A549 (cell line): ENCODE measurements around the gene BOLA2B. TPM values are rescaled to one million over a fixed set of nuclear protein-coding genes. Genes with fewer than 3 reads are reported as not detected.
A peak's percentile ranks its signal among the peaks of the same experiment; 100 is the strongest.
"Not testable (repeated sequence)": the region's sequence is repeated elsewhere in the genome, so short reads cannot be mapped to it uniquely, and the experiment has no call there.

Experiments
- ATAC-seq, 2 experiments: fragments of 200-7000 bp in 1 of 2; fragments of >200 bp in 1 of 2; cut with Nextera tagmentation in 1 of 2; cut with Tn5 transposase in 1 of 2; 3 replicates each; pipeline versions ENCODE4 v1.8.0 to v1.9.1; 2018 to 2020; ENCODE audit warnings: mild to moderate bottlenecking in 1 of 2, moderate library complexity in 1 of 2
- CTCF ChIA-PET: fragments of 300-600 bp; sonication (Branson Sonifier 250); formaldehyde crosslinking; extraction: SDS; loops from one replicate; lab custom pipeline; 2021; ENCODE audit warnings: antibody characterized with exemption, inconsistent platforms; lab: Yijun Ruan, JAX
- POLR2A ChIA-PET: fragments of 350-600 bp; formaldehyde crosslinking; extraction: SDS; loops from one replicate; lab custom pipeline; 2021; ENCODE audit warnings: antibody characterized with exemption, inconsistent platforms; lab: Yijun Ruan, JAX
- DNase-seq, 2 experiments: peaks; one replicate each; pipeline versions ENCODE4 v3.0.0 to v3.0.0-alpha.2; 2011 to 2016; ENCODE audit warnings: low read depth in 1 of 2, low spot score in 1 of 2
- FAIRE-seq: peaks from 2 replicates; lab custom pipeline; 2011; peaks lifted over from hg19 to GRCh38; lab: Jason Lieb, UNC
- H3K27ac ChIP-seq, 2 experiments: fragments of >200 bp; sonication (Bioruptor Twin); formaldehyde crosslinking; 3 replicates each; pipeline ENCODE4 v1.5.1; 2016 to 2017
- H3K4me1 ChIP-seq: fragments of >200 bp; sonication (Bioruptor Twin); formaldehyde crosslinking; 3 replicates; pipeline ENCODE4 v1.6.1; 2016
- H3K4me2 ChIP-seq: fragments of >200 bp; sonication (Bioruptor Twin); formaldehyde crosslinking; 3 replicates; pipeline ENCODE4 v1.6.1; 2016
- H3K4me3 ChIP-seq: fragments of >200 bp; sonication (Bioruptor Twin); formaldehyde crosslinking; 3 replicates; pipeline ENCODE4 v1.5.1; 2016
- H3K9me3 ChIP-seq: fragments of >200 bp; sonication (Bioruptor Twin); formaldehyde crosslinking; 3 replicates; pipeline ENCODE4 v1.6.1; 2016
- CHD2 ChIP-seq: fragments of 150-350 bp; IDR thresholded peaks from 2 replicates; pipeline ENCODE4 v1.6.1; 2014; ENCODE audit warnings: low read length; ENCODE audit not compliant: partially characterized antibody
- EP300 ChIP-seq, 2 experiments: fragments of >200 bp; sonication (Bioruptor Twin); formaldehyde crosslinking; IDR thresholded peaks; 2 replicates in 1 of 2; 3 replicates in 1 of 2; pipeline ENCODE4 v1.6.1; 2016 to 2017
- HOXA7 ChIP-seq: fragments of 250-450 bp; sonication (Bioruptor Pico); IDR thresholded peaks from 2 replicates; pipeline ENCODE4 v1.5.0; 2020; ENCODE audit warnings: mild to moderate bottlenecking, moderate library complexity
- HOXB5 ChIP-seq: fragments of 250-450 bp; sonication (Bioruptor Pico); IDR thresholded peaks from 2 replicates; pipeline ENCODE4 v1.5.0; 2020; ENCODE audit warnings: mild to moderate bottlenecking, moderate library complexity
- JUNB ChIP-seq: fragments of >200 bp; sonication (Bioruptor Twin); formaldehyde crosslinking; IDR thresholded peaks from 2 replicates; pipeline ENCODE4 v1.6.1; 2016
- MYC ChIP-seq: IDR thresholded peaks from 2 replicates; pipeline ENCODE4 v1.6.1; 2012; ENCODE audit warnings: mild to moderate bottlenecking, inconsistent platforms, low read length, improper control_type of control experiment, borderline replicate concordance
- RNF2 ChIP-seq: fragments of 200-600 bp; sonication (generic); IDR thresholded peaks from 2 replicates; pipeline ENCODE4 v1.6.1; 2016; ENCODE audit warnings: low read depth, mild to moderate bottlenecking, antibody characterized with exemption, moderate library complexity, borderline replicate concordance
- ZC3H11A ChIP-seq: fragments of 450-650 bp; IDR thresholded peaks from 2 replicates; pipeline ENCODE4 v1.6.1; 2014; ENCODE audit warnings: antibody characterized with exemption, mild to moderate bottlenecking
- ZFP36 ChIP-seq: fragments of 450-650 bp; IDR thresholded peaks from 2 replicates; pipeline ENCODE4 v1.6.1; 2014; ENCODE audit warnings: borderline replicate concordance; ENCODE audit not compliant: partially characterized antibody
- ZNF302 ChIP-seq: fragments of 250-450 bp; sonication (Bioruptor Pico); IDR thresholded peaks from 2 replicates; pipeline ENCODE4 v1.9.0; 2021; ENCODE audit warnings: inconsistent platforms, mild to moderate bottlenecking, moderate library complexity
- ZSCAN20 ChIP-seq: fragments of 250-450 bp; sonication (Bioruptor Pico); IDR thresholded peaks from 2 replicates; pipeline ENCODE4 v1.8.0; 2022; ENCODE audit warnings: mild to moderate bottlenecking, moderate library complexity
- WGBS: methylation state at CpG from one replicate; pipeline ENCODE4 v1.1.6; 2017; ENCODE audit errors: missing lambda C conversion rate; 5-methylcytosine and 5-hydroxymethylcytosine counted together
- polyA plus RNA-seq, 4 experiments: library from polyadenylated mRNA; depleted of rRNA in 3 of 4; stranded (reverse); fragments of >200 nt; fragmentation: RNase III in 1 of 4; extraction: RNeasy Plus Mini Kit Qiagen cat#74134 plus additional on column Dnase treatment in 1 of 4; gene quantifications; 2 replicates in 3 of 4; 3 replicates in 1 of 4; pipeline ENCODE4 v1.2.3, GENCODE V29; 2011 to 2017
- TF ChIP-seq, protein P1 (sequence below): fragments of >200 bp; sonication (Bioruptor Twin); formaldehyde crosslinking; IDR thresholded peaks from 3 replicates; pipeline ENCODE4 v1.6.1; 2016
- TF ChIP-seq, protein P2 (sequence below): fragments of 250-450 bp; sonication (Bioruptor Pico); IDR thresholded peaks from 2 replicates; pipeline ENCODE4 v1.5.0; 2020; ENCODE audit warnings: low read depth, mild to moderate bottlenecking, moderate library complexity
- TF ChIP-seq, protein P3 (sequence below): fragments of >200 bp; sonication (Bioruptor Twin); formaldehyde crosslinking; IDR thresholded peaks from 3 replicates; pipeline ENCODE4 v1.5.1; 2016
- TF ChIP-seq, protein P4 (sequence below): fragments of 250-450 bp; sonication (Bioruptor Pico); IDR thresholded peaks from 2 replicates; pipeline ENCODE4 v1.5.0; 2021; ENCODE audit warnings: mild to moderate bottlenecking, moderate library complexity, borderline replicate concordance
- TF ChIP-seq, protein P5 (sequence below): IDR thresholded peaks from 2 replicates; pipeline ENCODE4 v1.6.1; 2012

The BOLA2B gene
- polyA plus RNA-seq, 2 of the 4 experiments (the other 2 are of a cell fraction): 43.9 to 244 TPM

DNA sequence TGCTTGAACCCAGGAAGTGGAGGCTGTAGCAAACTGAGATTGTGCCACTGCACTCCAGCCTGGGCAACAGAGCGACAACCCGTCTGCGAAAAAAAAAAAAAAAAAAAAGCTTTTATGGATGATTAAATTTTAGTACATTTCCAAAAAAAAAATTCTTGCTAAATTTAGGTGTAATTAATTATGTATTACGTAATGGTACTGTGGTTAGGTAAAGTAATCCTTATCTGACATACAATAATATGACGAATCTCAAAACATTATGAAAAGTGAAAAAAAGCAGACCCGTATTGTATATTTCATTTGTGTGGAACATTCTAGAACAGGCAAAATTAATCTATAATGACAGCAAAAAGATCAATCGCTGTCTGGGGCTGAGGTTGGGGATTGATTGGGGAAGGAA lies 20.4 kb downstream of the BOLA2B start:
- CTCF ChIA-PET: interaction anchor here (0.6 to 1.2 kb wide), 2 partner anchors 15 to 72 kb away, joined by 3 to 4 read pairs; no protein-coding TSS in a partner anchor

DNA sequence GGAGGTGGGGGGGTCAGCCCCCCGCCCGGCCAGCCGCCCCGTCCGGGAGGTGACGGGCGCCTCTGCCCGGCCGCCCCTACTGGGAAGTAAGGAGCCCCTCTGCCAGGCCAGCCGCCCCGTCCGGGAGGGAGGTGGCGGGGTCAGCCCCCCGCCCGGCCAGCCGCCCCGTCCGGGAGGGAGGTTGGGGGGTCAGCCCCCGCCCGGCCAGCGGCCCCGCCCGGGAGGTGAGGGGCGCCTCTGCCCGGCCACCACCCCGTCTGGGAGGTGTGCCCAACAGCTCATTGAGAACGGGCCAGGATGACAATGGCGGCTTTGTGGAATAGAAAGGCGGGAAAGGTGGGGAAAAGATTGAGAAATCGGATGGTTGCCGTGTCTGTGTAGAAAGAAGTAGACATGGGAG lies 23.3 kb downstream of the BOLA2B start:
- H3K27ac ChIP-seq: not testable (repeated sequence)

More for the DNA sequence above, 20.4 kb downstream of the BOLA2B start:
- ATAC-seq: no peak
- Histone ChIP-seq H3K9me3 (no peaks in the 10 kb centered on the region), H3K4me2 (no peak overlapping the region), H3K4me1 (no peaks in the 10 kb centered on the region), H3K4me3 (no peak overlapping the region), H3K27ac (no peak overlapping the region)
- no peak for DNase-seq
- no peak for FAIRE-seq
- POLR2A ChIA-PET: no interaction called here
- 78% methylated on average over 7 of the region's 7 CpGs for WGBS
- TF ChIP-seq EP300 (IDR thresholded peaks at IDR 0.05): no peak
- TF ChIP-seq, protein P1, sequence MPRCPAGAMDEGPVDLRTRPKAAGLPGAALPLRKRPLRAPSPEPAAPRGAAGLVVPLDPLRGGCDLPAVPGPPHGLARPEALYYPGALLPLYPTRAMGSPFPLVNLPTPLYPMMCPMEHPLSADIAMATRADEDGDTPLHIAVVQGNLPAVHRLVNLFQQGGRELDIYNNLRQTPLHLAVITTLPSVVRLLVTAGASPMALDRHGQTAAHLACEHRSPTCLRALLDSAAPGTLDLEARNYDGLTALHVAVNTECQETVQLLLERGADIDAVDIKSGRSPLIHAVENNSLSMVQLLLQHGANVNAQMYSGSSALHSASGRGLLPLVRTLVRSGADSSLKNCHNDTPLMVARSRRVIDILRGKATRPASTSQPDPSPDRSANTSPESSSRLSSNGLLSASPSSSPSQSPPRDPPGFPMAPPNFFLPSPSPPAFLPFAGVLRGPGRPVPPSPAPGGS: no peak

DNA sequence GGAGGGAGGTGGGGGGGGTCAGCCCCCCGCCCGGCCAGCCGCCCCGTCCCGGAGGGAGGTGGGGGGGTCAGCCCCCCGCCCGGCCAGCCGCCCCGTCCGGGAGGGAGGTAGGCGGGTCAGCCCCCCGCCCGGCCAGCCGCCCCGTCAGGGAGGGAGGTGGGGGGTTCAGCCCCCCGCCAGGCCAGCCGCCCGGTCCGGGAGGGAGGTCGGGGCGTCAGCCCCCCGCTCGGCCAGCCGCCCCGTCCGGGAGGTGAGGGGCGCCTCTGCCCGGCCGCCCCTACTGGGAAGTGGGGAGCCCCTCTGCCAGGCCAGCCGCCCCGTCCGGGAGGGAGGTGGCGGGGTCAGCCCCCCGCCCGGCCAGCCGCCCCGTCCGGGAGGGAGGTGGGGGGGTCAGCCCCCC lies 24.1 kb downstream of the BOLA2B start:
- H3K4me3 ChIP-seq, CTCF ChIA-PET, POLR2A ChIA-PET, H3K4me1 ChIP-seq, H3K9me3 ChIP-seq, ATAC-seq, DNase-seq, FAIRE-seq: not testable (repeated sequence)
- Histone ChIP-seq H3K27ac (peak overlapping the region in 1 of 2 experiments; percentile 55; a peak in 1 of 6 replicates), H3K4me2 (peak overlapping the region; percentile 43; the same call in 1 of the 3 replicates)
- no CpG with 5 or more reads among the region's 38 CpGs for WGBS

More for the DNA sequence above, 23.3 kb downstream of the BOLA2B start:
- FAIRE-seq, CTCF ChIA-PET, H3K4me2 ChIP-seq, H3K4me1 ChIP-seq, POLR2A ChIA-PET, DNase-seq, H3K9me3 ChIP-seq, H3K4me3 ChIP-seq, ATAC-seq: not testable (repeated sequence)
- no CpG with 5 or more reads among the region's 31 CpGs for WGBS

DNA sequence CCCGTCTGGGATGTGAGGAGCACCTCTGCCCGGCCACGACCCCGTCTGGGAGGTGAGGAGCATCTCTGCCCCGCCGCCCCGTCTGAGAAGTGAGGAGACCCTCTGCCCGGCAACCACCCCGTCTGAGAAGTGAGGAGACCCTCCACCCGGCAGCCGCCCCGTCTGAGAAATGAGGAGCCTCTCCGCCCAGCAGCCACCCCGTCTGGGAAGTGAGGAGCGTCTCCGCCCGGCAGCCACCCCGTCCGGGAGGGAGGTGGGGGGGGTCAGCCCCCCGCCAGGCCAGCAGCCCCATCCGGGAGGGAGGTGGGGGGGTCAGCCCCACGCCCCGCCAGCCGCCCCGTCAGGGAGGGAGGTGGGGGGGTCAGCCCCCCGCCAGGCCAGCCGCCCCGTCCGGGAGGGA lies 24.7 kb downstream of the BOLA2B start:
- H3K4me1 ChIP-seq, DNase-seq, FAIRE-seq, H3K9me3 ChIP-seq, POLR2A ChIA-PET, ATAC-seq, H3K27ac ChIP-seq, CTCF ChIA-PET, H3K4me3 ChIP-seq: not testable (repeated sequence)
- 80% methylated on average over 3 of the region's 29 CpGs for WGBS
- peak overlapping the region; percentile 43; the same call in 2 of the 3 replicates for H3K4me2 ChIP-seq

DNA sequence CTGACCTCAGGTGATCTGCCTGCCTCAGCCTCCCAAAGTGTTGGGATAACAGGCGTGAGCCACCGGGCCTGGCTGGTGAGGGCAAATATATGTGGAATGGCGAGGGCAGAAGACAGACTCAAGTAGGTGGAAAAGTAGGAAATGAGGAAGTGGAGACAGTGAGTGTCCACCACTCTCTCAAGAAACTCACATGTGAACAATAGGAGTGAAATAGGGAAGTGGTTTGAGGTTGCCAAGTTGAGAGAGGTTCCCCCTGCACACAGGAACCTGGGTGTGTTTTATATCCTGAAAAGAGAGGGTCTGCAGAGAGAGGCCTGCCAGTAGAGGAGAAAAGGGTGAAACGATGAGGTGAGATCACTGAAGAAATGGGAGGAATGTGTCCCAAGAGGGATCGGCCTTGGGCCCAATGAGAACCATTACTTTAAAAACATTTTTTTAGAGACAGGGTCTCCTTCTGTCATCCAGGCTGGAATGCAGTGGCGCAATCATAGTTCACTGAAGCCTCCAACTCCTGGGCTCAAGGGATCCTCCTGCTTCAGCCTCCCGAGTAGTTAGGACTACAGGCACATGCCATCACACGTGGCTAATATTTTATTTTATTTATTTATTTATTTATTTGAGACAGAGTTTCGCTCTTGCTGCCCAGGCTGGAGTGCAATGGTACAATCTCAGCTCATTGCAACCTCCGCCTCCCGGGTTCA lies 27.1 kb downstream of the BOLA2B start:
- ChIA-PET POLR2A (no interaction called here), CTCF (interaction anchor here (1.3 kb wide), 1 partner anchor 14 kb away, joined by 3 read pairs; no protein-coding TSS in a partner anchor)
- TF ChIP-seq MYC: no peak
- no peak for TF ChIP-seq JUNB
- TF ChIP-seq, protein P2, sequence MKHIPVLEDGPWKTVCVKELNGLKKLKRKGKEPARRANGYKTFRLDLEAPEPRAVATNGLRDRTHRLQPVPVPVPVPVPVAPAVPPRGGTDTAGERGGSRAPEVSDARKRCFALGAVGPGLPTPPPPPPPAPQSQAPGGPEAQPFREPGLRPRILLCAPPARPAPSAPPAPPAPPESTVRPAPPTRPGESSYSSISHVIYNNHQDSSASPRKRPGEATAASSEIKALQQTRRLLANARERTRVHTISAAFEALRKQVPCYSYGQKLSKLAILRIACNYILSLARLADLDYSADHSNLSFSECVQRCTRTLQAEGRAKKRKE: no peak
- TF ChIP-seq, protein P3, sequence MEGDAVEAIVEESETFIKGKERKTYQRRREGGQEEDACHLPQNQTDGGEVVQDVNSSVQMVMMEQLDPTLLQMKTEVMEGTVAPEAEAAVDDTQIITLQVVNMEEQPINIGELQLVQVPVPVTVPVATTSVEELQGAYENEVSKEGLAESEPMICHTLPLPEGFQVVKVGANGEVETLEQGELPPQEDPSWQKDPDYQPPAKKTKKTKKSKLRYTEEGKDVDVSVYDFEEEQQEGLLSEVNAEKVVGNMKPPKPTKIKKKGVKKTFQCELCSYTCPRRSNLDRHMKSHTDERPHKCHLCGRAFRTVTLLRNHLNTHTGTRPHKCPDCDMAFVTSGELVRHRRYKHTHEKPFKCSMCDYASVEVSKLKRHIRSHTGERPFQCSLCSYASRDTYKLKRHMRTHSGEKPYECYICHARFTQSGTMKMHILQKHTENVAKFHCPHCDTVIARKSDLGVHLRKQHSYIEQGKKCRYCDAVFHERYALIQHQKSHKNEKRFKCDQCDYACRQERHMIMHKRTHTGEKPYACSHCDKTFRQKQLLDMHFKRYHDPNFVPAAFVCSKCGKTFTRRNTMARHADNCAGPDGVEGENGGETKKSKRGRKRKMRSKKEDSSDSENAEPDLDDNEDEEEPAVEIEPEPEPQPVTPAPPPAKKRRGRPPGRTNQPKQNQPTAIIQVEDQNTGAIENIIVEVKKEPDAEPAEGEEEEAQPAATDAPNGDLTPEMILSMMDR: no peak
- no peak for TF ChIP-seq ZC3H11A
- no peak for TF ChIP-seq RNF2
- TF ChIP-seq HOXA7 (CRISPR knock-in tag): no peak
- TF ChIP-seq, protein P4, sequence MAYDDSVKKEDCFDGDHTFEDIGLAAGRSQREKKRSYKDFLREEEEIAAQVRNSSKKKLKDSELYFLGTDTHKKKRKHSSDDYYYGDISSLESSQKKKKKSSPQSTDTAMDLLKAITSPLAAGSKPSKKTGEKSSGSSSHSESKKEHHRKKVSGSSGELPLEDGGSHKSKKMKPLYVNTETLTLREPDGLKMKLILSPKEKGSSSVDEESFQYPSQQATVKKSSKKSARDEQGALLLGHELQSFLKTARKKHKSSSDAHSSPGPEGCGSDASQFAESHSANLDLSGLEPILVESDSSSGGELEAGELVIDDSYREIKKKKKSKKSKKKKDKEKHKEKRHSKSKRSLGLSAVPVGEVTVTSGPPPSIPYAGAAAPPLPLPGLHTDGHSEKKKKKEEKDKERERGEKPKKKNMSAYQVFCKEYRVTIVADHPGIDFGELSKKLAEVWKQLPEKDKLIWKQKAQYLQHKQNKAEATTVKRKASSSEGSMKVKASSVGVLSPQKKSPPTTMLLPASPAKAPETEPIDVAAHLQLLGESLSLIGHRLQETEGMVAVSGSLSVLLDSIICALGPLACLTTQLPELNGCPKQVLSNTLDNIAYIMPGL (CRISPR knock-in tag): no peak
- no peak for TF ChIP-seq ZFP36
- TF ChIP-seq HOXB5: no peak
- TF ChIP-seq ZSCAN20 (CRISPR knock-in tag): no peak
- TF ChIP-seq ZNF302 (CRISPR knock-in tag): no peak
- no peak for TF ChIP-seq CHD2
- TF ChIP-seq, protein P5, sequence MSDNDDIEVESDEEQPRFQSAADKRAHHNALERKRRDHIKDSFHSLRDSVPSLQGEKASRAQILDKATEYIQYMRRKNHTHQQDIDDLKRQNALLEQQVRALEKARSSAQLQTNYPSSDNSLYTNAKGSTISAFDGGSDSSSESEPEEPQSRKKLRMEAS: no peak
- DNase-seq (no peak), ATAC-seq (no peak), FAIRE-seq (no peak)
- no peak overlapping the region for H3K4me2 ChIP-seq
- no peaks in the 10 kb centered on the region for H3K4me1 ChIP-seq
- 92% methylated on average over 11 of the region's 11 CpGs for WGBS
- H3K4me3 ChIP-seq: no peak overlapping the region
- H3K9me3 ChIP-seq: no peaks in the 10 kb centered on the region
- H3K27ac ChIP-seq: no peak overlapping the region
